Measurements from ENCODE around the gene RAB2B.

Gene RAB2B

DNA sequence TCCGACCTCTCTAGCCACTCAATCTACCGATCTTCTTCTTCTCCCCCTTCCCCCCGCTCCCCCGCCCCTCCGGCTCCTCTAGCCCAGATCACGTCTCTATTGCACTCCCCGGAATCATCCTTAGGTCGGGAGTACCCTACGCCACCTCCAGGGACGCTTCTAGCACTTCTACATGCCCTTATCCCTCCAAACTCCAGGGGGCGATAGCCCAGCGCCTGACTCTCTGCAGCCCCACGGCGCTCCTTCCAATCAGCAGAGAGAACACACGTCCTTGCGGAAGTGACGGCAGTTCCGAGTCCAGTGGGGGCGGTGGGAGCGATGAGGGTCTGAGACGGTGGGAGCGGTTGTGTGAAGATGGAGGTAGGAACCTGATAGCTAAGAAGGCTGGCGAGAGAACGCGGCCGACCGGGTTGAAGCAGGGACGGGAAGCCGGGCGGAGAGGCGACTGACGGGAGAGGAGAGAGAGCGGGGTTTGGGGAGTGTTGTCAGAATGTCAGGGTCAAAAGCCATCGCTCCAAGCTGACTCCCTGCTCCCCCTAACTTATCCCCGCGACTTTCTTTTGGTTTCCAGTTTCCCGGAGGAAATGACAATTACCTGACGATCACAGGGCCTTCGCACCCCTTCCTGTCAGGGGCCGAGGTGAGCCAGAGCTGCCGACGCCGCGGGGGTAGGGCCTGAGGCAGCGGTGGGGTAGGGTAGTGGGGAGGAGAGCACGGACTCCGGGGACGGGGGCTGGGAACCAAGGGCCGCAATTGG lies at the start of gene RAB2B, which contains the start of gene TOX4:
Gene RAB2B, minus strand, starts transcription at position 35 of the 757 bp plus-strand sequence. CDS start 87 bp downstream, outside the sequence.
Gene TOX4, plus strand, starts transcription at position 271 of the 757 bp plus-strand sequence. Its CDS starts 84 bp downstream, at position 355.
- DNase-seq, result peak; percentile 94

DNA sequence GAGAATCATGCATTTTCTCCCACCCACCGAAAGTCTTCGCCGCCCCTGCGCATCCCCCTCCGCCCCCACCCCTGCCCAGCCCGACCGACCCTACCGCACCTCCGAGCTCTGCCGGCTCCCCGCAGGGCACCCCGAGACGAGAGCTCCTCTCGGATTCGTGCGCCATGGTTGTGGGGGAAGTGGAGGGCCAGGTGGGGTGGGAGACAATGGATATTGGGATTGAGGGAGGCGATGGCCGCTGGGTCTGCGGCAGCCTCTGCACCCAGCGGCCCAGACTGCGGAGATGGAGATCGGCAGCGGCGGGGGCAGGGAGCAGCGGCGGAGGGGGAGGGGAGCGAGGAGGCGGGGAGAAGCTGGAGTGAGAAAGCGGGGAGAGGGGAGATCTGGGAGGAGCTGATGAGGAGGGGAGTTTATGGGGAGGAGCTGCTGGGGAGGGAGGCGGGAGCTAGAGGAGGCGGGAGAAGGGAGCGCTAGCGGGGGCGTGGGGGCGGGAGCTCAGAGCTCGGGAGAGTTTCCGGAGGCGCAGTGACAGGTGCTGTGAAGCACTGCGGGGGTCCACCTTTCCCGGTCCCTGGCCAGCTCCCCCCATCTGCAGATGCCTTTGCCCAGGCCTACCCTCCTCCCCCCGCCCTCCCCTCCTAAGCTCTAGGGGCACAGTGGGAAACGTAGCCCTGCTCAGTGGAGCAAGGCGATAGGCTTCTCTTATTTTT lies 49.4 kb upstream of the RAB2B start, which contains the start of gene SALL2:
Gene SALL2, minus strand, starts transcription at position 385 of the 710 bp plus-strand sequence. Its CDS starts 219 bp downstream, at position 166.
- DNase-seq, result no peak

GRCh38 chr14:21525571-21525961 lies 48.8 kb upstream of the RAB2B start:
- no peak for DNase-seq

GRCh38 chr14:21524575-21525490 lies 48.1 kb upstream of the RAB2B start:
- DNase-seq, result no peak

DNA sequence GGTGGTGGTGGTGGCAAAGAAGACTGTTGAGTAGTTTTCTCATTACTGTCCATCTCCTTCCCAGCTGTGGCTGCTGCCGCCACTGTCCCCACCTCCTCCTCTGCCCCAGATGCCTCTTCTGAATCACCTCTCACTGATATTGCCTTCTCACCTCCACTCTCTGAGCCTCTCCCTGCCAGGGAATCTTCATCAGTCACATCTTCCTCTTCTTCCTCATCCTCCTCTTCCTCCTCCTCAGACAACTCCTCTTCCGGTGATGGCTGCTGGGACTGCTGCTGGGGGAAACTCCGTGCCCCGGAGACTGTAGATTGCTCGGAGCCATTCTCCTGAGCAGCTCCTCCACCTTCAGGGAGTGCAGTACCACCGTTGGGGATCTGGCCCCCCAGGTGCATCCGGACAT lies 46.4 kb upstream of the RAB2B start:
- no peak for DNase-seq

DNA sequence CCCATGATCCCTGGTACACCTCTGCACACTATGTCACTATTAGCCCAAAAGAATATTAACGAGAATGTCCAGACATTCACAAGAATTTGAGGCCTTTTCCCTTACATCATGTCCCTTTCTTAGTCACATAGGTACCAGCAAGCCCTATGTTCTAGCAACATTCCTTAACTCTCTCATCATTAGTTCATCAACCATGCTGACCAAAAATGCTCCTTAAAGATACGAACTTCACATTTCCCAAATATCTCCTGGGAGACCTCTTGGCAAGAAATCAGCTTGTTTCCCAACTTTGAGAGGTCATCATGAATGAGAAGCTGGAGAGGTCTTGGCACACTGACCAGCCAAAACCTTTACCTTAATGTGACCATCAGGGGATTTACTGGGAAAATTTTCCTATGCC lies 44.7 kb upstream of the RAB2B start:
- DNase-seq, result no peak

- DNase-seq, result no peak
Observed at GRCh38 chr14:21520767-21521166, 44.0 kb upstream of the RAB2B start.

- DNase-seq, result no peak
Observed at GRCh38 chr14:21518725-21519124, 42.0 kb upstream of the RAB2B start.

- DNase-seq, result no peak
Observed at GRCh38 chr14:21514341-21514740, 37.6 kb upstream of the RAB2B start.

DNA sequence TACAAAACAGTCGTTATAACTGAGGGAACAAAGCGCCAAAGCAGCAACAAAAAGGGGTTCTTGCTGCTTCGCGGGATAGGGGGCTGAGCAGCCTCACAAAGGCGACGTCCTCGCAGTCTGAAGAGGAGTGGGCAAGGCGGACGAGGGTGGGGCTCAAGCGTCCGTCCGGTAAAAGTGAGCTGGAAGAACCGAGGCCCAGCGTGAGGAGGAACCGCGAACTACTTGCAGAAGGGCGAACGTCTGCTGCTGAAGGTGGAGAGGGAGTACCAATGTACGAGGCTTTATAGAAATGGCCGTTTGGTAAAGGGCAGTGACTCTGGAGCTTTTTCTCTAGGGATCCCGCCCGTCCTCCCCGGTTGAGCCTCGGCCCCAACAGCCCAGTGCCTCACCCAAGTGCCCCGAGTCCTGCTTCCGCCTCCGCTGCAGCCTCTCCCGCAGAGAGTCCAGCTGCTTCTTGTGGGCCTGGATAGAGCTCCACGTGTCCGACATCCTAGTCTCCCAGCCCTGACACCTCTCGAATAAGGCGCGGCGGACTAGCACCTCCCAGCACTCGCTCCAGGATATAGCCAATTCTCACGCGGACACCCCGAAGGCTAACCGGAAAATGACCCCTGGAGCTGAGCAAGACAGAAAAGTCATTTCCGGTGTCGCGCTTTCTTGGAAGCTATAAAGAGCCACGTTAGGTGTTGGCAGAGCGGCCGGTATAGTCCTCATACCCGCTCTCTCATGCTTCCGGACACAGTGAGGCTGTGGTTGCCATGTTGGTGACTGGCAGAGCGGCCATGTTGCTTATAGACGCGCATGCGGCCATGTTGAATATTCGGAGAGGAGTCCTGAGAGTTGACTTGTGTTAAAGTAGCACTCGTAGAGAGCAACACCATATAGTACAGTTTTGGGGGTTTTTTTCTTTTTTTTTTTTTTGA lies 34.2 kb upstream of the RAB2B start, which contains the start of gene METTL3:
Gene METTL3, minus strand, starts transcription at position 606 of the 923 bp plus-strand sequence. Its CDS starts 117 bp downstream, at position 489.
- peak; percentile 86 for DNase-seq

GRCh38 chr14:21509432-21510143 lies 32.8 kb upstream of the RAB2B start:
- DNase-seq, result no peak

DNA sequence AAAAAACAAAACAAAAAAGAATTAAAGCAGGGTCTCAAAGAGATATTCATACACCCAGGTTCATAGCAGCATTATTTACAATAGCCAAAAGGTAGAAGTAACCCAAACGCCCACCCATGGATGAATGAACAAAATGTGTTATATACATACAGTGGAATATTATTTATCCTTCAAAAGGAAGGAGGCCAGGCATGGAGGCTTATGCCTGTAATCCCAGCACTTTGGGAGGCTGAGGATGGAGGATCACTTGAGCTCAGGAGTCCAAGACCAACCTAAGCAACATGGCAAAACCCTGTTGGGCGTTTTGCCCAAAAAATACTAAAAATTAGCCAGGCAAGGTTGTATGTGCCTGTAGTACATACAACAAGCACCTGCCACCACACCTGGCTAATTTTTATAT lies 29.8 kb upstream of the RAB2B start:
- no peak for DNase-seq

- no peak for DNase-seq
Observed at GRCh38 chr14:21505012-21505553, 28.3 kb upstream of the RAB2B start.

- DNase-seq, result no peak
Observed at GRCh38 chr14:21503376-21503775, 26.6 kb upstream of the RAB2B start.

- no peak for DNase-seq
Observed at GRCh38 chr14:21501568-21501967, 24.8 kb upstream of the RAB2B start.

- no peak for DNase-seq
Observed at GRCh38 chr14:21498540-21499526, 22.1 kb upstream of the RAB2B start.

DNA sequence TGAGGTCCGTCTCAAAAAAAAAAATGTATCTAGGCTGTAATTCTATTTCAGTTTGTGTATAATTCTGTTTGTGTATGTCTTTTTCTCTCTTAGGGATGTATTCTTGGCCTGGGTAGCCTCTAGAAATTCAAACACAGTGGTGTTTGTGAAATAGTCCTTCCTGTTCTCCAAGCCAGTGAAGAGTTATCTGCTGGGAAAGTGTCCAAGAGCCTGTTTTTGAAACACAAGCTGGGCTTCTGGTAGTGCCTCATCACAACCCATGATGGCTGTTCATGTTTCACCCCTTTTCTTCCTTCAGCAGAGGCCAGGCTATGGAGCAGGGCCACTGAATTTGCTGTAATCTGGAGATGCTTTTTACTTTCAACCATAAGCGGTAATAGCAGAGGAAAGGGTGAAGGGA lies 19.7 kb upstream of the RAB2B start:
- no peak for DNase-seq

DNA sequence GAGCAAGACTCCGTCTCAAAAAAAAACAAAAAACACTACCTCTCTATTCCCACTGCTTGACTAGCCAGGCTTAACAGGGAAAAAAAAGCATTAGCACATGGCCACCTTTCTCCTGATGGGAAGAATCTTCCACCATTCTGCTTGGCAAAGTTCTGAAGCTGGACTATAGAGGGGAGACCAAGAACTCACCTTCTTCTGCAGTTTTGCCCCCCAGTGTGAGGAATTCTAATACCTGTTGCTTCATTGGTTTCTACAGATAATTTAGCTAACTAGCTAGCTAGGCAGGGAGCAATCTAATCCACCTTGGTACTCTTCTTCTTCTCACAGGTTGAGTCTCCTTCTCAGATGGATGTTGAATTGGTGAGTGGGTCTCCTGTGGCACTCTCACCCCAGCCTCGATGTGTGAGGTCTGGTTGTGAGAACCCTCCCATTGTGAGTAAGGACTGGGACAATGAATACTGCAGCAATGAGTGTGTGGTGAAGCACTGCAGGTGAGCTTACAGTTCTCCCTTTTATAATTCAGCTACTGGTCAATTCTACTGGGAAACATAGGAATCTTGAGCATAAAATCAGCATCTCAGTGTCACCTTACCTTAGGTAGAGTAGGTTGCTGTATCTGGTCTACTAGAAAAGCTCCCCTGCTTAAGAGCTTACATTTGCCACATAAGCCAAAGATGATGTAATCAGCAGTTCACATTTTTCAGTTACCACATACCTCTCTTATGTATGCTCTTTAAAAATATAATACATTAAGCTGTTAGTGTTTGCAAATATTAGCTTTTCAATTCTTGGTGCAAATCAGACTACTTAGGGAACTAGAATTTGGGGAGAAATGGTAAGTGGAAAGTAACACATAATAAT lies 18.4 kb upstream of the RAB2B start:
- DNase-seq, result no peak

All from NK-92 treated with Interleukin-12 subunit alpha and Interleukin-12 subunit beta, amount 100 ng/mL, for 24 hours (cell line).